HL-60/S4 (cell line): Measurements from ENCODE around the gene MYO1F.
"Not testable (repeated sequence)": the region's sequence is repeated elsewhere in the genome, so short reads cannot be mapped to it uniquely, and the experiment has no call there.

ENCODE experiments used
- in situ Hi-C: fragments of 300-500 bp; cut with MboI; formaldehyde crosslinking; loops from 2 replicates; pipeline ENCODE4 v1.14.3; 2022; ENCODE audit warnings: low sequenced_read_pairs

The MYO1F gene

GRCh38 chr19:8569066-8569771 is 8.0 kb downstream of the MYO1F start:
- in situ Hi-C loops = no loop called here

- in situ Hi-C loops = no loop called here
These were observed 9.6 kb downstream of the MYO1F start for GRCh38 chr19:8567522-8568172.

- in situ Hi-C loops = no loop called here
These were observed 10.4 kb downstream of the MYO1F start for GRCh38 chr19:8566855-8567254.

GRCh38 chr19:8564866-8565265 is 12.4 kb downstream of the MYO1F start:
- in situ Hi-C loops = not testable (repeated sequence)

GRCh38 chr19:8561075-8561764 is 16.0 kb downstream of the MYO1F start:
- in situ Hi-C loops = no loop called here

- in situ Hi-C loops = no loop called here
These were observed 18.9 kb downstream of the MYO1F start for GRCh38 chr19:8558325-8558724.

- in situ Hi-C loops = no loop called here
These were observed 19.5 kb downstream of the MYO1F start for GRCh38 chr19:8557642-8558238.

- in situ Hi-C loops = not testable (repeated sequence)
These were observed 23.5 kb downstream of the MYO1F start for GRCh38 chr19:8553729-8554128.

- in situ Hi-C loops = no loop called here
These were observed 24.4 kb downstream of the MYO1F start for GRCh38 chr19:8552810-8553209.

- in situ Hi-C loops = no loop called here
These were observed 27.2 kb downstream of the MYO1F start for GRCh38 chr19:8550070-8550469.

- in situ Hi-C loops = no loop called here
These were observed 31.5 kb downstream of the MYO1F start for GRCh38 chr19:8545743-8546142.

- in situ Hi-C loops = no loop called here
These were observed 33.1 kb downstream of the MYO1F start for GRCh38 chr19:8544168-8544567.

- in situ Hi-C loops = no loop called here
These were observed 37.6 kb downstream of the MYO1F start for GRCh38 chr19:8539621-8540149.

GRCh38 chr19:8537099-8537498 is 40.1 kb downstream of the MYO1F start:
- in situ Hi-C loops = no loop called here

GRCh38 chr19:8536282-8536681 is 41.0 kb downstream of the MYO1F start:
- in situ Hi-C loops = no loop called here

GRCh38 chr19:8532225-8532624 is 45.0 kb downstream of the MYO1F start:
- in situ Hi-C loops = no loop called here

- in situ Hi-C loops = no loop called here
These were observed 45.8 kb downstream of the MYO1F start for GRCh38 chr19:8531470-8531869.

GRCh38 chr19:8530061-8530679 is 47.1 kb downstream of the MYO1F start:
- in situ Hi-C loops = no loop called here

GRCh38 chr19:8529369-8530006 is 47.8 kb downstream of the MYO1F start:
- in situ Hi-C loops = no loop called here

- in situ Hi-C loops = no loop called here
These were observed 48.7 kb downstream of the MYO1F start for GRCh38 chr19:8528500-8528899.
